HL-60/S4 treated with retinoic acid at 250 ng/mL for 4 days and 3 days (cell line): Measurements from ENCODE around the gene SH3RF3.

Experiments used
- in situ Hi-C: fragments of 300-500 bp; cut with MboI; formaldehyde crosslinking; loops from 2 replicates; pipeline ENCODE4 v1.7.0; 2022; ENCODE audit warnings: low sequenced_read_pairs

Gene SH3RF3

DNA sequence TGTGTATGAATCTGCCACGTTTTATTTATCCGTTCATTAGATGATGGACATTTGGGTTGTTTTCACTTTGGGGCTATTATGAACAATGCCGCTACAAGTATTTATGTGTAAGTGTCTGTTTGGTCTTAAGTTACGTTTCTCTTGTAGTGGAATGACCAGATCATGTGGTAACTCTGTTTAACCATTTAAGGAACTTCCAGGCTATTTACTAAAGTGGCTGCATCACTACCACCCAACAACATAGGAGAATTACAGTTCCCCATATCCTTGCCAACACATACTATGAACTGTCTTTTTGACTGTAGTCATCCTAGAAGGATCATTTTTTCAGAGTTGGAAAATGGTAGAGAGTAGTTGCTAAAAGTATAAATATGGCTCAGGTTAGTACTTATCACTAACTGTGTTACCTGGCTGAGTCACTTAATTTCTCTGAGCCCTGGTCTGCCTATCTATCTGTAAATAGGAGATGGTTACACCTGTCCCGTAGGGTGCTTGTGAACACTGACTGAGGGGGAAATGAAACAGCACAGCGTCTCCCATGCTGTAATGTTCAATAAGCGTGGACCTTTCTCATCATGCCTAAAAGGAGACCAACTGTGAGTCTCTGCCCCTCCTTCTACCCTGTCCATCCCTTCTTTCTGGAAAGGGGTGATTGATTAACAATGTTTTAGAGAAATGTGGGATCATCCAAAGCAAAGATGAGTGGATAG lies 103.1 kb downstream of the SH3RF3 start:
- in situ Hi-C loops = no loop called here

- in situ Hi-C loops = no loop called here
These were observed 103.9 kb downstream of the SH3RF3 start for GRCh38 chr2:109232909-109233308.

DNA sequence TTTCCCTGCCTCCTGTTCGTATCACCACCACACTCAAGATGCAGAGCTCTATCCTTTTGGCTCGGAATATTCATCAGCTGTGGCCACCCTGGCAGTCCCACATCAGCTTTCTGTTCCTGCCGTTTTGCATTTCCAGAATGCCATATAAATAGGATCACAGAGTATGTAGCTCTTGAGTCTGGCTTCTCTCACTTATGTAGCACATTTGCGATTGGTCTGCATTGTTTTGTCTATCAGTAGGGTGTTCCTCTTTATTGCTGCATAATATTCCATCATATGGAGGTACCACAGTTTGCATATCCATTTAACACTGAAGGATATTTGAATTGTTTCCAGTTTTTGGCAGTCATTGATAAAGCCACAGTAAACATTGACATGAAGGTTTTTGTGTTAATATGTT lies 104.6 kb downstream of the SH3RF3 start:
- in situ Hi-C loops = no loop called here

GRCh38 chr2:109234355-109234754 lies 105.3 kb downstream of the SH3RF3 start:
- in situ Hi-C loops = no loop called here

GRCh38 chr2:109236147-109236546 lies 107.1 kb downstream of the SH3RF3 start:
- in situ Hi-C loops = no loop called here

- in situ Hi-C loops = no loop called here
These were observed 108.8 kb downstream of the SH3RF3 start for GRCh38 chr2:109237792-109238191.

DNA sequence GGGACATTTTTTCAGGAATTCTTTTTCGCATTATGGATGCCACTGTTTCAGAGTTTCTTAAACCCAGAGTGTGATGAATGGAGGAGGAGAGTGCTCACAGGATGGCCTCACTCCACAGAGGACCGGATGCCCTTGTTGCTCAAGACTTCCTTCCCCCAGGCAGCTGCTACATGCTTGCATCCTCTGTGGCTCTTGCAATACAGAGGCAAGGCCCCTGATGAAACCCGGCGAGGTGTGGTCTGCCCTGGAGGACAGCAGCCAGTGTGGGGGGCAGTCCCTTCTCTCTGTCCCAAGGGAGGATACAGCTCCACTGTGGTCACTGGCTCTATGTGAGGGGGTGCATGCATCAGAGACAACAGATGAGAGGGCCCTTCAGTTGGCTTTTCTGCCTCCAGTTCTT lies 109.6 kb downstream of the SH3RF3 start:
- in situ Hi-C loops = no loop called here

GRCh38 chr2:109239720-109240119 lies 110.7 kb downstream of the SH3RF3 start:
- in situ Hi-C loops = no loop called here

- in situ Hi-C loops = no loop called here
These were observed 113.2 kb downstream of the SH3RF3 start for GRCh38 chr2:109242210-109242653.

- in situ Hi-C loops = no loop called here
These were observed 113.8 kb downstream of the SH3RF3 start for GRCh38 chr2:109242654-109243331.

DNA sequence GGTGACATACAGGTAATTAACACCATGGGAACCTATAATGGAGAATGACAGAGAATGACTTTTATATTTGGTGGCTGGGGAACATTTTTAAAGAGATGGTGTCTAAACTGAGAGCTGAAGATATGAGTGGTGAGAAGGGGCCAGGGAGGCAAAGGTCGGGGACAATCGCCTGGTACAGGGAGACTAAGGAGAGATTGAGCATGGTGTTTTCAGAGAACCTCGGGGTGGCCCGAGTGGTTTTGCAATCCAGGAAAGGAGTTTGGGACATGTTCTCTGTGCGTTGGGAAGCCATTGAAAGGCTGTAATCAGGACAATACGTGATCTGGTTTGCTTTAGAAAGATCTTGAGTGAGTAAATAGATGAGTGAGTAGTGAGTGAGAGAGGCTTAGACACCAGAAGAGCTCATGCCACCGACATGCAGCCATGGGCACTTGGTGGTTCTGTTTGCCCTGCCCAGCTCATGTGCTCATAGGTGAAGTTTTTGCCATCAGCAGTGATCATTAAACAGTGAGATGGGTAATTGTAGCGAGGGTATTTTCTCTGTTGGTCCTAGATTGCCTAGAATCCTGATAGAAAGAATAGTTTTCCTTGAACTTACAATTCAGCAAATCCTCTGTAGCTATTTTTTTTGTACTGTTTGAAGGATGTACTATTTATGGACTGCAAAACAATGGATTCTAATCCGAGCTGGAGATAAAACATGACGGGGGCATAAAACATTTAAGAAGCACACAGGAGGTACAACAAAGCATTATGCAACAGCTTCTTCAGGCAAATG lies 114.7 kb downstream of the SH3RF3 start:
- in situ Hi-C loops = no loop called here

- in situ Hi-C loops = no loop called here
These were observed 115.2 kb downstream of the SH3RF3 start for GRCh38 chr2:109244304-109244582.

DNA sequence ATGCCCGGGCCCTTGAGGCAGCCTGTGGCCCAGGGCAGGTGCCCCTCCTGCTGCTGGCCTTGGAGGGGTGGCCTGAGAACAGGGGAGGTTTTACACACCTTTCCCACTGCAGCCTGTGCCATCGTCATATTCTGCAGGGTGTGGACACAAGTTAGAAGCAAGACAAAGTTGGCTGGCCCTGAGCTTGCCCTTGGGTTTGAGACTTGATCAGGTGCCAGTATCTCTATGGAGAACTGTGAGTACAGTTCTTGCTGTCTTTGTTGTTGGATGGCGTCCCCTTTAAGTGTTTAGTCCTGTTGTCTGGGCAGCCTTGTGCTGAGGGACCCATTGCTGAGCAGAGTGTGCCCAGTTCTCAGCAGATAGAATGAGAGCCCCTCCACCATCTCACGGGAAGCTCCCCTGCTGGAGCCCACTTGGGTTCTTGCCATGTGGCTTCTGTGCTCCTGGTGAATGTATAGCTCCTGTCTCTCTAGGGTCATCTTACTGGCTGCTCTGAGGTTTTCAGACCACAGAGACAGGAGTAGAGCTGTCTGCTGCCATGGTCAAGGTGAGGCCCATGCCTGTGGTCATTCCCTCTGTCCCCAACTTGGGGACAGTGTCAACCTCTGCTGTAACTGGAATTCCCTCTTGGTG lies 115.9 kb downstream of the SH3RF3 start:
- in situ Hi-C loops = no loop called here

DNA sequence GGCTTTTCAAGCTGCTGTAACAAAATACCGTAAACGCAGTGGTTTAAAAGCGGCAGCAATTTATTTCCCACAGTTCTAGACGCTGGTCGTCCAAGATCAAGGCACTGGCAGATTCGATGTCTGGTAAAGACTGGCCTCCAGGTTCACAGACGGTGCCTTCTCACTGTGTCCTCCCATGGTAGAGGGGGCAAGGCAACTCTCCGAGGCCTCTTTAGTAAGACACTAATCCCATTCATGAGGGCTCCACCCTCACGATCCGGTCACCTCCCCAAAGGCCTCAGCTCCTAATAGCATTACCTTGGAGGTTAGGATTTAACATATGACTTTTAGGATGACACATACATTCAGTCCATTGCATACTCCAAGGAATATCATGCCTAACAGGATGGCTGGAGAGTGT lies 117.2 kb downstream of the SH3RF3 start:
- in situ Hi-C loops = no loop called here

DNA sequence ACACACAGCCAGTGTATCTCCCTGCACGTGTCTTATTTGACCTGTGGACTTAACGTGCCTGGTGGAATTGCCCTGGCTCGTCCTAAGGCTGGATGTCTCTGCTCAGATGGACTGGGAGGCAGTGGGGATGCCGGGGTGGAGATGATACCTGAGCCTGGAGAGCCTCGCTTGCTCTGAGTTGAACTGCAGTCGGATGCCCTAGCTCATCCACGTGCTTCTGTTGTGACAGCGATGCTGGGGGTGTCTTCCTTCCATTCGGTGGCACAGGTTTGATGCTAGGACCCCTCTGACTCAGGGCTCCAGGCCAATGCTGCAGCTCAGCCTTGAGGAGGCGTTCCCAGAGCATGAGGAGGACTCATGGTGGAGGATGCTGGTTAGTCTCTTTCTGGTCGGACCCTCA lies 117.6 kb downstream of the SH3RF3 start:
- in situ Hi-C loops = no loop called here

GRCh38 chr2:109247340-109247739 lies 118.3 kb downstream of the SH3RF3 start:
- in situ Hi-C loops = no loop called here

DNA sequence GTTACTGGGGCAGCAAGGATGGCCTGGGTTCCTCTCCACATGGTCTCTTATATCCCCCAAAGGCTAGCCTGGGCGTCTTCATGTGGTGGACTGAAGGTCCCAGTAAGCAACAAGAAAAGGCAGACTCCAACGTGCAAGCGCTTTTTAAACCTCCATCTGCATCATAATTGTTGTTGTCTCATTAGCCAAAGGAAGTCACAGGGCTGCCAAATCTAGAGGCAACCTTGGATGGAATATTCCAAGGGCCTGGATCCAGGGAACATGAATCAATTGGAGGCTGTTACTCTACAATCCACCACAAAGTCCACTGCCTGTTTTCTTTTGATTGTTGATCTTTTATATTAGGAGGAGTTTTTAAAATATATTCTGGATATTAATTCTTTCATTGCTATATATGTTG lies 118.8 kb downstream of the SH3RF3 start:
- in situ Hi-C loops = no loop called here

GRCh38 chr2:109248590-109248989 lies 119.6 kb downstream of the SH3RF3 start:
- in situ Hi-C loops = no loop called here

- in situ Hi-C loops = no loop called here
These were observed 124.2 kb downstream of the SH3RF3 start for GRCh38 chr2:109253217-109253616.

DNA sequence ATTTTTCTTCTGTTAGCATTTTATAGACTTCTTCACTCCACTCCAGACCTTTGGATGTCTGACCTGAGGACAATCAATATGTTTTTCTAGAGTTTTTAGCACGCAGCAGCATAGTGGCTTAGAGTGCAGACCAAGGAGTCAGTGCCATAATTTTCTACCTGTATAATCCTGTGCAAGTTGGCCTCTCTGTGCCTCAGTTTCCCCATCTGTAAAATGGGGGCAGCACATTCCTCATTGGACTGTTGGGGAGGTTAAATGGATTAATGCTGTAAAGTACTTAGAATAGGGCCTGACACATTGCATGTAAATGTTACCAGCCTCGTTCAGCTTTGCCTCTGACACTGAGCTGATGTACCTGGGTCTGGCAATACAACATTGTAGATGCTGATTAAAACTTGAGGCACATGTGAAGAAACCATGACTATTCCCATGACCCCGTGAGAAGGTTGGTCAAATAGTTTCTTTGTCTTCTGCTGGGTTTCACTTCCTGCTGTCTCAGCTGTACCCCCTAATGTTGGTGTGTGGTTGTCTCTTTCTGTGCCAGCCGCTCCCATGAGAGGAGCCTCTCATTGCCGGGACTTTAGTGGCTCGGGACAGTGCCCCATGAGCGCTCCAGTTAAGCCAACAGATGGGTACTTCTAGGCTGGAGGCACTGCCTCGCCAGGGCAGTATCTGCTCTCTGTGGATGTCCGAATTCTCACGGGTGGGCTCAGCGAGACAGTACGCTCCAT lies 125.3 kb downstream of the SH3RF3 start:
- in situ Hi-C loops = no loop called here

DNA sequence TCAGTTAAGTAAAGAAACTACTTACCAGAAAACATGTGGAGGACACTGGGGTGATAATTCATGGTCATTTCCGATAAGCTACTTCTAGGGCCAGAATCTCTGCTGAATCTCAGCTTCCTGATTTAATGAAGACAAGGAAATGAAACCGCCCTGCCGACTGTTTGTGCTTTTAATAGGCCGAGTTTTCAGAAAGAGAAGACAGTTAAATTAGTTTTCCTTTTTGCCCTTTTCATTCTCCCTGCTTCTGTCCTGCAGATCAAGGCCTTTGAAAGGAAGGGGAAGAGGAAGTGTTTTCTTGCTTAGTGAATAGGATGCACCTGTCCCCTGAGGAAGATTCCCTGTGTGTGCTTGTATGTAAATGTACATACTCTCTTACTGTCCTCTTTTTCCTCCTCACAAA lies 126.6 kb downstream of the SH3RF3 start:
- in situ Hi-C loops = no loop called here
